ENCODE data around the gene CEMIP. TPM values are rescaled to one million over a fixed set of nuclear protein-coding genes. Genes with fewer than 3 reads are reported as not detected.

CEMIP gene
- total and polyA plus RNA-seq, 2 of the 13 experiments (the other 11 are each of a cell fraction or from before 2014, with no cell fraction given): 4.3 to 28.5 TPM

DNA sequence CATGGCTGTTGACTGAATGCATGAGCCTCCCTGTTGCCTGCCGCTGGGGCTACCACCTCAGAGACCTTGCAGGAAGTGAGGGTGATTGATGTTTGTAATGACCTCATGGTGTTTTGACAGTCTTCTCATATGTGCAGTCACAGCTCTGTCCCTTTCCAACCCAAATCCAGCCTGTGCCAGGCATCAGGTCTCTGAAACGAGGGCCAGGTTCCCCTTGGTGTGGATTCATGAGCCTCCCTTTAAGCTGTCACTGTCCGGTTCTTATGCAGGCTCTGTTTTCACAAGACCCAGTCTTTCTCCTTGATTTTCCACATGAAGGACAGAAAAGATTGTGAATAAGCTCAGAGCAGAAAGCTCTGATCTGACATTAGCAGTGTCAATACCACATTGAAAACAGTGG is 43.1 kb downstream of the CEMIP start:
- WGBS (ENCODE audit: low lambda C conversion rate): 95% methylated on average over 2 of the region's 3 CpGs
- CTCF ChIA-PET (ENCODE audit: low intra/inter-chr PET ratio, low total read pairs): no interaction called here
- ATAC-seq: no peak

DNA sequence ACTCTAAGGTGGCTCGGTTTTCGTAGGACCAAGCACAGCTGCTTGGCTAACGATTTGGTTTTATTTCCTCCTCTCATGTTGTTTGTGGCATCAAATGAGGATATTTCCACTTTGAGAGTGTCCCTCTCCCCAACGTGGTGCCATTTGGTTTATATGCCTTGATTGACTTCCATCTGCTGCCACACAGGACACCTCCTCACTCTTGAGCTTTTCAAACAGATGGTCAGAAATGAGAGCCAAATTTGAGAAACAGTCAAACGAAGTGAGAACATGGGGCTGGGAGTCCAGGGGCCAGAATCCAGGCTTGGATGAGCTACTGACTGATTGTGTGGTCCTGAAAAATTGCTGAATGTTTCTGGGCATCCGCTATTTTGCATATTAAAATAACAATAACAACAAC is 43.5 kb downstream of the CEMIP start:
- TF ChIP-seq ZNF749 (CRISPR knock-in tag; IDR thresholded peaks at IDR 0.05; ENCODE audit: borderline replicate concordance): no peak
- no peak for TF ChIP-seq RNF2 (conservative IDR thresholded peaks at IDR 0.05; ENCODE audit: low read depth)
- TF ChIP-seq NR2F2 (IDR thresholded peaks at IDR 0.05; ENCODE audit: borderline replicate concordance, low read depth): no peak
- TF ChIP-seq ZNF761 (CRISPR knock-in tag; conservative IDR thresholded peaks at IDR 0.05): no peak
- peaks cover 9% of the 10 kb centered on the region for H3K4me1 ChIP-seq (ENCODE audit: insufficient read depth, low read length)
- no peaks in the 10 kb centered on the region for H4K20me1 ChIP-seq (ENCODE audit: insufficient read depth, low read length)
- in situ Hi-C loops (cut with HindIII; ENCODE audit: extremely low pct_ligation_motif_present, low pct_unique_long_range_greater_than_20kb): no loop called here
- ChIA-PET POLR2A (interaction anchor here (0.8 kb wide), 1 partner anchor 17 kb away, joined by 4 read pairs; no protein-coding TSS in a partner anchor), CTCF (ENCODE audit: low intra/inter-chr PET ratio, low total read pairs) (no interaction called here)
- no peak for FAIRE-seq
- intact Hi-C loops (cut with micrococcal nuclease; ENCODE audit: unreplicated experiment): no loop called here
- H3K27ac ChIP-seq (ENCODE audit: extremely low read length, insufficient read depth, low read length): no peak overlapping the region
- BruUV-seq (replicated peaks): no TSS peak
- H2AFZ ChIP-seq (ENCODE audit: low read length): no peak overlapping the region
- H3K9ac ChIP-seq (ENCODE audit: insufficient read depth, low read depth, low read length): no peak overlapping the region
- no peak overlapping the region for H3K4me3 ChIP-seq (replicated peaks in 1 of 3; ENCODE audit: insufficient read depth in 1 of 3, low read depth in 2 of 3, low read length in 3 of 3)
- H3K9me3 ChIP-seq (ENCODE audit: low read length): no peaks in the 10 kb centered on the region
- no peaks in the 10 kb centered on the region for H3K79me2 ChIP-seq (ENCODE audit: insufficient read depth, low read length)
- H3K4me2 ChIP-seq (ENCODE audit: low read depth, low read length): no peak overlapping the region
- peaks cover 11 to 30% of the 10 kb centered on the region in 2 experiments; a peak in 3 of 5 replicates for H3K36me3 ChIP-seq (replicated peaks in 1 of 2; ENCODE audit: control insufficient read depth in 1 of 2, insufficient read depth in 2 of 2, low read length in 2 of 2)
- DNase-seq (ENCODE audit: low spot score): no peak
- no peaks in the 10 kb centered on the region for H3K27me3 ChIP-seq (ENCODE audit: control insufficient read depth in 1 of 2, insufficient read depth in 2 of 2, low read length in 2 of 2)
- ATAC-seq: no peak
- 90% methylated on average over 6 of the region's 6 CpGs for WGBS (ENCODE audit: low lambda C conversion rate)

More for the DNA sequence above, 43.1 kb downstream of the CEMIP start:
- no peak overlapping the region for H3K9ac ChIP-seq (ENCODE audit: insufficient read depth, low read depth, low read length)
- no peaks in the 10 kb centered on the region for H3K9me3 ChIP-seq (ENCODE audit: low read length)
- no peak overlapping the region for H2AFZ ChIP-seq (ENCODE audit: low read length)
- H3K36me3 ChIP-seq (replicated peaks in 1 of 2; ENCODE audit: control insufficient read depth in 1 of 2, insufficient read depth in 2 of 2, low read length in 2 of 2): peaks cover 11 to 30% of the 10 kb centered on the region in 2 experiments; a peak in 3 of 5 replicates
- POLR2A ChIA-PET: interaction anchor here (0.8 kb wide), 1 partner anchor 17 kb away, joined by 4 read pairs; no protein-coding TSS in a partner anchor
- no peak for TF ChIP-seq EEA1 (CRISPR knock-in tag; IDR thresholded peaks at IDR 0.05; ENCODE audit: borderline replicate concordance)
- TF ChIP-seq, protein P1, sequence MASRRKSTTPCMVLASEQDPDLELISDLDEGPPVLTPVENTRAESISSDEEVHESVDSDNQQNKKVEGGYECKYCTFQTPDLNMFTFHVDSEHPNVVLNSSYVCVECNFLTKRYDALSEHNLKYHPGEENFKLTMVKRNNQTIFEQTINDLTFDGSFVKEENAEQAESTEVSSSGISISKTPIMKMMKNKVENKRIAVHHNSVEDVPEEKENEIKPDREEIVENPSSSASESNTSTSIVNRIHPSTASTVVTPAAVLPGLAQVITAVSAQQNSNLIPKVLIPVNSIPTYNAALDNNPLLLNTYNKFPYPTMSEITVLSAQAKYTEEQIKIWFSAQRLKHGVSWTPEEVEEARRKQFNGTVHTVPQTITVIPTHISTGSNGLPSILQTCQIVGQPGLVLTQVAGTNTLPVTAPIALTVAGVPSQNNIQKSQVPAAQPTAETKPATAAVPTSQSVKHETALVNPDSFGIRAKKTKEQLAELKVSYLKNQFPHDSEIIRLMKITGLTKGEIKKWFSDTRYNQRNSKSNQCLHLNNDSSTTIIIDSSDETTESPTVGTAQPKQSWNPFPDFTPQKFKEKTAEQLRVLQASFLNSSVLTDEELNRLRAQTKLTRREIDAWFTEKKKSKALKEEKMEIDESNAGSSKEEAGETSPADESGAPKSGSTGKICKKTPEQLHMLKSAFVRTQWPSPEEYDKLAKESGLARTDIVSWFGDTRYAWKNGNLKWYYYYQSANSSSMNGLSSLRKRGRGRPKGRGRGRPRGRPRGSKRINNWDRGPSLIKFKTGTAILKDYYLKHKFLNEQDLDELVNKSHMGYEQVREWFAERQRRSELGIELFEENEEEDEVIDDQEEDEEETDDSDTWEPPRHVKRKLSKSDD (CRISPR knock-in tag; IDR thresholded peaks at IDR 0.05; ENCODE audit: low read depth): no peak
- no peak for TF ChIP-seq SOX6 (IDR thresholded peaks at IDR 0.05)
- no peak for TF ChIP-seq SOX6 (CRISPR knock-in tag; IDR thresholded peaks at IDR 0.05)
- H3K4me3 ChIP-seq (replicated peaks in 1 of 3; ENCODE audit: insufficient read depth in 1 of 3, low read depth in 2 of 3, low read length in 3 of 3): no peak overlapping the region
- peaks cover 6% of the 10 kb centered on the region for H3K4me1 ChIP-seq (ENCODE audit: insufficient read depth, low read length)
- FAIRE-seq (no peak), DNase-seq (ENCODE audit: low spot score) (no peak)
- intact Hi-C loops (cut with micrococcal nuclease; ENCODE audit: unreplicated experiment): no loop called here
- no peaks in the 10 kb centered on the region for H4K20me1 ChIP-seq (ENCODE audit: insufficient read depth, low read length)
- no peak overlapping the region for H3K4me2 ChIP-seq (ENCODE audit: low read depth, low read length)
- in situ Hi-C loops (cut with HindIII; ENCODE audit: extremely low pct_ligation_motif_present, low pct_unique_long_range_greater_than_20kb): no loop called here
- no peaks in the 10 kb centered on the region for H3K27me3 ChIP-seq (ENCODE audit: control insufficient read depth in 1 of 2, insufficient read depth in 2 of 2, low read length in 2 of 2)
- no TSS peak for BruUV-seq (replicated peaks)
- no peak overlapping the region for H3K27ac ChIP-seq (ENCODE audit: extremely low read length, insufficient read depth, low read length)
- H3K79me2 ChIP-seq (ENCODE audit: insufficient read depth, low read length): no peaks in the 10 kb centered on the region
